C4-2B (cell line): ENCODE data around the gene BMP2K.

Experiments used
- H3K27ac ChIP-seq: fragments of 450-650 bp; 2 replicates; pipeline ENCODE4 v1.5.1; 2017
- ZFX ChIP-seq: fragments of 450-650 bp; IDR thresholded peaks from 2 replicates; pipeline ENCODE4 v1.6.1; 2017
- TF ChIP-seq, protein P1 (sequence below): fragments of 450-650 bp; conservative IDR thresholded peaks from 2 replicates; pipeline ENCODE4 v1.5.1; 2017; ENCODE audit warnings: mild to moderate bottlenecking

Gene BMP2K

DNA sequence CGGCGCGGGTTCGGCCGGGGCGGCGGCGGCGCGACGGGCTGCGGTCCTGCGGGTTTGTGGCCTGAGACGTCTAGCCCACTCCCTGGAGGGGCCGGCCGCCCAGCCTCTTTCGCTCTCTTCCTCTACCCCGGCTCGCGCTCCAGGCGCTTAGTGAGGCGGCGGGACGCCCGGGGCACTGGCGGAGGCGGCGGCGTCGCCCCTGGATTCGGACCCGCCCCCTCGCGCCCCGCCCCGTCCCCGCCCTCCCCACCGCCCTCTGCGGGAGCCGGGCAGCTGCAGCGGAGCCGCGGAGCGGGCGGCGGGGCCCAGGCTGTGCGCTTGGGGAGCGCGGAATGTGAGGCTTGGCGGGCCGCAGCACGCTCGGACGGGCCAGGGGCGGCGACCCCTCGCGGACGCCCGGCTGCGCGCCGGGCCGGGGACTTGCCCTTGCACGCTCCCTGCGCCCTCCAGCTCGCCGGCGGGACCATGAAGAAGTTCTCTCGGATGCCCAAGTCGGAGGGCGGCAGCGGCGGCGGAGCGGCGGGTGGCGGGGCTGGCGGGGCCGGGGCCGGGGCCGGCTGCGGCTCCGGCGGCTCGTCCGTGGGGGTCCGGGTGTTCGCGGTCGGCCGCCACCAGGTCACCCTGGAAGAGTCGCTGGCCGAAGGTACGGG lies at the start of gene BMP2K:
BMP2K (plus strand) TSS at position 272 of the 650 bp plus-strand sequence; CDS start at position 466, 194 bp downstream.
- H3K27ac ChIP-seq = peak within 1 kb of the TSS; percentile 100
- TF ChIP-seq ZFX = no peak
- TF ChIP-seq, protein P1, sequence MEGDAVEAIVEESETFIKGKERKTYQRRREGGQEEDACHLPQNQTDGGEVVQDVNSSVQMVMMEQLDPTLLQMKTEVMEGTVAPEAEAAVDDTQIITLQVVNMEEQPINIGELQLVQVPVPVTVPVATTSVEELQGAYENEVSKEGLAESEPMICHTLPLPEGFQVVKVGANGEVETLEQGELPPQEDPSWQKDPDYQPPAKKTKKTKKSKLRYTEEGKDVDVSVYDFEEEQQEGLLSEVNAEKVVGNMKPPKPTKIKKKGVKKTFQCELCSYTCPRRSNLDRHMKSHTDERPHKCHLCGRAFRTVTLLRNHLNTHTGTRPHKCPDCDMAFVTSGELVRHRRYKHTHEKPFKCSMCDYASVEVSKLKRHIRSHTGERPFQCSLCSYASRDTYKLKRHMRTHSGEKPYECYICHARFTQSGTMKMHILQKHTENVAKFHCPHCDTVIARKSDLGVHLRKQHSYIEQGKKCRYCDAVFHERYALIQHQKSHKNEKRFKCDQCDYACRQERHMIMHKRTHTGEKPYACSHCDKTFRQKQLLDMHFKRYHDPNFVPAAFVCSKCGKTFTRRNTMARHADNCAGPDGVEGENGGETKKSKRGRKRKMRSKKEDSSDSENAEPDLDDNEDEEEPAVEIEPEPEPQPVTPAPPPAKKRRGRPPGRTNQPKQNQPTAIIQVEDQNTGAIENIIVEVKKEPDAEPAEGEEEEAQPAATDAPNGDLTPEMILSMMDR = no peak

DNA sequence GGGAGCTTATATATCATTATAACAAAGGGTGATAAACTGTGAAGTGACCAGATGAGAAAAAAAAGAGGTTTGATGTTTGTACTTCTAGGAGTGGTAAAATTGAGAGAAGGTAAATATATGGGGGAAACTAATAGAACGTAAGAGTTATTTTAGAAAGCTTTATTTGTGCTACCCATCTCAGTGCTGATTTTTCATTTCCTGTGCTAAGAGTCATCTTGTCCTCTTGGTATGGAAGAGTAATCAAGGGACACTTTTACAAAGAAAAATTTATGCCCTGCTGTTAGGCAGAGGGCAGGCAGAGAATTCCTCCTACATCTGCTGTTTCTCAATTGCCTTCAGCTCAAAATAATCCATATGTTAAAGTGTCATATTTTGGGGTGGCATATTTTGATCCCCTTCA lies 49.6 kb upstream of the BMP2K start:
- no peak overlapping the region for H3K27ac ChIP-seq
- no peak for TF ChIP-seq ZFX
- TF ChIP-seq, protein P1 = no peak

DNA sequence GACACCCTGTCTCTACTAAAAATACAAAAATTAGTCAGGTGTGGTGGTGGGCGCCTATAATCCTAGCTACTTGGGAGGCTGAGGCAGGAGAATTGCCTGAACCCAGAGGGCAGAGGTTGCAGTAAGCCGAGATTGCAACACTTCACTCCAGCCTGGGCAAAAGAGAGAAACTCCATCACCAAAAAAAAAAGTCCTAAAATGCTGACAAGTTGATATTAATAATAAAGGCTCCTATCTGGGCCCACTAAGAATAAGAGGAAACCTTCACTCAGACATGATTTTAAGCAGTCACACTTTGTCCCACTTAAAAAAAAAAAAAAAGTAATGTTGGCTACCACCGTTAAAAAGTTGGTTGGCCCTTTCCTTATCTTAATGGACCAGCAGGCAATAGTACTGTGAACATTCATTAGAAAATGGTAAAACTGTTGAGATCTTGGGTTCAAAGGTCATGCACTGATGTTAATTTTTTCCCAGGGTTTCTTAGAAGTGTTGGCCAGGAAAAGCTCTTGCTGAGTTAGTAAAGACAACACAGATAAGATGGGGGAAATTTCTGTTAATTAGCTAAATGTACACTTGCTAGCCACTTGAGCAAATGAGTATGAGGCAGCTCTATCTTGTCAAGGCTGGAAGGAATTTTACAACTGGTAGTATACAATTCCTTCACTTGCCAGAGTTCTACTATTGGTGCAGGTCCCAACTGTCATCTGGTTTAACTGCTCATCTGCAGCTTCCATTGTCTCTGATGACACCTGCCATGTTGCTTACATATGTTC lies 43.6 kb upstream of the BMP2K start:
- no peak for TF ChIP-seq ZFX
- TF ChIP-seq, protein P1 = no peak
- H3K27ac ChIP-seq = no peak overlapping the region

DNA sequence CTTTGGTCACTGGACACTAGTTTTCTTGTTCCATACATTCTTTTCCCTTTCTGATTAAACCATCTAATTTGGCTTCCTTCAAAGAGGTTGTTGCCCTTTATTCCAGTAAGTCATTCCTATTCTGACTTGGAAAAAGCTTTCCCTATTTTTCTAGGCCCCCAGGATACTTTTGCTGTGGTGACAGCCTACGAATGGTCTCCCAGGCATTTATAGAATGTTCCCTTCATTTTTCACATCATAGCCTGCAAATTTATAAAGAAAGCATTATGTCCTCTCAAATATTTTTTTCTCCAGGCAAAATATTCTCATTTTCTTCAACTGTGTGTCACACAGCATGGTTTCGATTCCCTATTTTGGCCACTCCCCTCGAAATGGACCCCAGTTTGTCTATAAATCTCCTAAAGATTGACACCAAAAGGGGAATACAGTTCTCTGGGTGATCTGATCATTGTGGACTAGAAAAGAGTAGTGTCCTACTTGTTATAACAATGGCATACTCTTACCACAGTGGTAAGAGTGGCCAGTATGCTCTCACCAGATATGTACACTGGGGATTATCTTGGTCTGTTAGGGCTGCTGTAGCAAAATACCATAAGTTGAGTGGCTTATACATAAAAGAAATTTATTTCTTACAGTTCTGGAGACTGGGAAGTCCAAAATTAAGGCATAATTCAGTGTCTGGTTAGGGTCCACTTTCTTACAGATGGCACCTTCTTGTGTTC lies 41.5 kb upstream of the BMP2K start:
- H3K27ac ChIP-seq = no peak overlapping the region
- TF ChIP-seq, protein P1 = no peak
- no peak for TF ChIP-seq ZFX

DNA sequence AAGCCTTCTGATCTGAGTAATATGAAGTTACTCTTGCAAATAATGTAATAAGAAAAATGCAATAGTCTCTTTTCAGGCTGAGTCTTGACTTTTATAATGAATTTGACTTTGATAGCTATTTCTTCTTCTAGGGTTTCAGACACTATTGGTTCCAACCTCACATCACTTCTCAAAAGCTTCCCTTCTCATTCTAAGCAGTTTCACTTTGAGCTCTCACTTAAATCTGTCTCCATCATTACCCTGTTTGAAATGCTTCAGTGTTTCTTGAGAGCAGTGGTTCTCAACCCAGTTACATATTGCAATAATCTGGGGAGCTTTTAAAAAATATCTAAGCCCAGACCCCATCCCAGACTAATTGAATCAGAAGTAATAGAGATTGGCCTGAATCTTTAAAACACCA lies 40.5 kb upstream of the BMP2K start:
- TF ChIP-seq ZFX = no peak
- TF ChIP-seq, protein P1 = no peak
- H3K27ac ChIP-seq = no peak overlapping the region

DNA sequence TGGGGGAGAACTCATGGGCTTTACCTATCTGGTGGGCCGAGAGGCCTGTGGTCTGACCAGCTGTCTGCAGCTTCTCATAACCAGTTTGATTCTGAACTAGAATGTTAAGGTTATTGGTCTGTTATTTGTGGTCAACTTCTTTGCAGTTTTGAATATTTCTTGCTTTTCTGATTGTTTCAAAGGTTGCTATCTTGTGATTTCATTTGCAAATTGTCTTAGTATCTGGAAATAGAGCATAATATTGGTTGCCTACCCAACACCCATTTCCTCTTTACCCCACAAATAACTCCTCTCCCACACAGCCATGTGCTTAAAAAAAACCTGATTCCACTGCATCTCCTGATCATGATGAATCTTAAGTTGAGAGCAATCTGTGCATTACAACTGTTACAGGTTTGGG lies 39.1 kb upstream of the BMP2K start:
- H3K27ac ChIP-seq = no peak overlapping the region
- TF ChIP-seq, protein P1 = no peak
- TF ChIP-seq ZFX = no peak

DNA sequence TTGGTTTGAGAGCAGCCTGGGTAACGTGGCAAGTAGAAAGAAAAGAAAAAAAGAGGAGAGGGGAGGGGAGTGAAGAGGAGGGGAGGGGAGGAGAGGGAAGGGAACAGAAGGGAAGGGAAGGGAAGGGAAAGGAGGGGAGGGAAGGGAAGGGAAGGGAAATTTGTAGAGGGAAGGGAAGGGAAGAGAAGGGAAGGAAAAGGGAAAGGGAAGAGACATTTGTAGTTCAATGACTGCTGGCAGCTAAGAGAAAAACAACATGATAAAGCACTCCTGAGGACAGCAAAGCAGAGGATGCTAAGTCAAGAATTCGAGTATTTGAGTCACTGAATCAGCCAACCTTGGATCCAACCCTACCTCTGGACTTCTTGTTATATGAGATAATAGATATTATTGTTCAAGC lies 38.2 kb upstream of the BMP2K start:
- H3K27ac ChIP-seq = no peak overlapping the region
- no peak for TF ChIP-seq ZFX
- TF ChIP-seq, protein P1 = no peak
